Hepatocyte (in vitro differentiated cells): ENCODE results near the gene RXRA.

Experiments used
- EZH2 ChIP-seq: fragments of 200-600 bp; sonication (generic); IDR thresholded peaks from 2 replicates; pipeline ENCODE4 v1.6.1; 2016; ENCODE audit warnings: antibody characterized with exemption, mild to moderate bottlenecking, borderline replicate concordance
- EZH2phosphoT487 ChIP-seq: fragments of 200-600 bp; sonication (generic); IDR thresholded peaks from one replicate; pipeline ENCODE4 v1.6.1; 2018; ENCODE audit warnings: antibody characterized with exemption, mild to moderate bottlenecking, low read depth, moderate library complexity; ENCODE audit not compliant: unreplicated experiment, severe bottlenecking
- TF ChIP-seq, protein P1 (sequence below): fragments of 200-600 bp; sonication (generic); IDR thresholded peaks from 2 replicates; pipeline ENCODE4 v1.5.1; 2016; ENCODE audit warnings: antibody characterized with exemption, mild to moderate bottlenecking; ENCODE audit not compliant: poor library complexity

DNA sequence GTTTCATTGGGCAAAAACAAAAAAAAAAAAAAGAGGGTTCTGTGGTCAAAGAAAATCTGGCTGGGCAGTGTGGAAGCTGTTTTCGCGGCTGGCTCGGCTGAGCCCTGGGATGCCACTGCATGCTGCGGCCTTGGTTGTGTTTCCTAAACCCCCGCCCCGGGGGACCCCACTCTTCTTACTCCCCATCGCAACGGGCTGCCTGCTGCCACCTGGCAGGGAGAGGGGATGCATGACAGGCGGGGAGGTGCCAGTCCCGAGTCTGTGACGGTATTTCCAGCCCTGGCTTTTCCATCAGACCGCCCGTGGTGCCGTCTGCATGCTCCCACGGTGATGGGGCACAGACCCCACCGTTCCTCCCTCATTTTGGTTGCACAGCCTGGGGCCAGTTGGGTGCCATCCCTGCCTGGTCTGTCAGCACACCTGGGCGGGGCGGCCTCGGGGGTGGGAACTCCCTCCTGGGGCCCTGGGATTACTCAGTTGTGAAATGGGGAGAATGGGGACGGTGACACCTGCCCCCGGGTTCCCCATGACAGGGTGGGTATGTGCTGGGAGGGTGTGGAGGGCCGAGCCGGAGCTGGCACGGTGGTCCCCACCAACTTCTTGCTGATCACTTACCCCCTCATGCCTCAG lies 101.0 kb downstream of the RXRA start:
- TF ChIP-seq, protein P1, sequence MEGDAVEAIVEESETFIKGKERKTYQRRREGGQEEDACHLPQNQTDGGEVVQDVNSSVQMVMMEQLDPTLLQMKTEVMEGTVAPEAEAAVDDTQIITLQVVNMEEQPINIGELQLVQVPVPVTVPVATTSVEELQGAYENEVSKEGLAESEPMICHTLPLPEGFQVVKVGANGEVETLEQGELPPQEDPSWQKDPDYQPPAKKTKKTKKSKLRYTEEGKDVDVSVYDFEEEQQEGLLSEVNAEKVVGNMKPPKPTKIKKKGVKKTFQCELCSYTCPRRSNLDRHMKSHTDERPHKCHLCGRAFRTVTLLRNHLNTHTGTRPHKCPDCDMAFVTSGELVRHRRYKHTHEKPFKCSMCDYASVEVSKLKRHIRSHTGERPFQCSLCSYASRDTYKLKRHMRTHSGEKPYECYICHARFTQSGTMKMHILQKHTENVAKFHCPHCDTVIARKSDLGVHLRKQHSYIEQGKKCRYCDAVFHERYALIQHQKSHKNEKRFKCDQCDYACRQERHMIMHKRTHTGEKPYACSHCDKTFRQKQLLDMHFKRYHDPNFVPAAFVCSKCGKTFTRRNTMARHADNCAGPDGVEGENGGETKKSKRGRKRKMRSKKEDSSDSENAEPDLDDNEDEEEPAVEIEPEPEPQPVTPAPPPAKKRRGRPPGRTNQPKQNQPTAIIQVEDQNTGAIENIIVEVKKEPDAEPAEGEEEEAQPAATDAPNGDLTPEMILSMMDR, result no peak
- TF ChIP-seq EZH2, result no peak
- TF ChIP-seq EZH2phosphoT487, result no peak
